OCI-LY7 (cell line): Measurements from ENCODE around the gene MIS18BP1.

Experiments
- EZH2phosphoT487 ChIP-seq: fragments of 200-600 bp; sonication (generic); IDR thresholded peaks from 2 replicates; pipeline ENCODE4 v1.6.1; 2018; ENCODE audit warnings: low read depth, borderline replicate concordance, mild to moderate bottlenecking, mixed run types, antibody characterized with exemption, low read length, moderate library complexity, mixed read lengths
- TF ChIP-seq, protein P1 (sequence below): fragments of 200-600 bp; sonication (generic); conservative IDR thresholded peaks from 2 replicates; pipeline ENCODE4 v1.5.1; 2014; ENCODE audit warnings: mild to moderate bottlenecking, antibody characterized with exemption, low read length, moderate library complexity, mixed read lengths

- TF ChIP-seq, protein P1, sequence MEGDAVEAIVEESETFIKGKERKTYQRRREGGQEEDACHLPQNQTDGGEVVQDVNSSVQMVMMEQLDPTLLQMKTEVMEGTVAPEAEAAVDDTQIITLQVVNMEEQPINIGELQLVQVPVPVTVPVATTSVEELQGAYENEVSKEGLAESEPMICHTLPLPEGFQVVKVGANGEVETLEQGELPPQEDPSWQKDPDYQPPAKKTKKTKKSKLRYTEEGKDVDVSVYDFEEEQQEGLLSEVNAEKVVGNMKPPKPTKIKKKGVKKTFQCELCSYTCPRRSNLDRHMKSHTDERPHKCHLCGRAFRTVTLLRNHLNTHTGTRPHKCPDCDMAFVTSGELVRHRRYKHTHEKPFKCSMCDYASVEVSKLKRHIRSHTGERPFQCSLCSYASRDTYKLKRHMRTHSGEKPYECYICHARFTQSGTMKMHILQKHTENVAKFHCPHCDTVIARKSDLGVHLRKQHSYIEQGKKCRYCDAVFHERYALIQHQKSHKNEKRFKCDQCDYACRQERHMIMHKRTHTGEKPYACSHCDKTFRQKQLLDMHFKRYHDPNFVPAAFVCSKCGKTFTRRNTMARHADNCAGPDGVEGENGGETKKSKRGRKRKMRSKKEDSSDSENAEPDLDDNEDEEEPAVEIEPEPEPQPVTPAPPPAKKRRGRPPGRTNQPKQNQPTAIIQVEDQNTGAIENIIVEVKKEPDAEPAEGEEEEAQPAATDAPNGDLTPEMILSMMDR, result no peak
- no peak for TF ChIP-seq EZH2phosphoT487
Measured at GRCh38 chr14:45212231-45212630, 40.8 kb downstream of the MIS18BP1 start.
